Trophoblast cell (in vitro differentiated cells and primary cell): ENCODE measurements around the gene TCF15.
"Not testable (repeated sequence)": the region's sequence is repeated elsewhere in the genome, so short reads cannot be mapped to it uniquely, and the experiment has no call there.

Experiments used
- DNase-seq, 2 donors: peaks; one replicate each; pipeline ENCODE4 v3.0.0-alpha.2; 2016
- H2AFZ ChIP-seq: 2 replicates; pipeline ENCODE4 v1.6.1; 2013; ENCODE audit warnings: low read length, moderate library complexity, mild to moderate bottlenecking; ENCODE audit not compliant: insufficient read depth, poor library complexity
- H2AK5ac ChIP-seq: 2 replicates; pipeline ENCODE4 v1.6.1; 2013; ENCODE audit warnings: mild to moderate bottlenecking, low read length
- H2BK120ac ChIP-seq: 2 replicates; pipeline ENCODE4 v1.6.1; 2013; ENCODE audit warnings: low read length, mild to moderate bottlenecking, moderate library complexity; ENCODE audit not compliant: insufficient read depth, poor library complexity
- H2BK12ac ChIP-seq: 2 replicates; pipeline ENCODE4 v1.6.1; 2013; ENCODE audit warnings: mild to moderate bottlenecking, low read length, moderate library complexity
- H2BK5ac ChIP-seq: 2 replicates; pipeline ENCODE4 v1.6.1; 2013; ENCODE audit warnings: low read length, low read depth, moderate library complexity, mild to moderate bottlenecking; ENCODE audit not compliant: poor library complexity
- H3K14ac ChIP-seq: 2 replicates; pipeline ENCODE4 v1.6.1; 2013; ENCODE audit warnings: mild to moderate bottlenecking, low read length
- H3K18ac ChIP-seq: 2 replicates; pipeline ENCODE4 v1.6.1; 2013; ENCODE audit warnings: mild to moderate bottlenecking, low read length
- H3K23ac ChIP-seq: 2 replicates; pipeline ENCODE4 v1.6.1; 2013; ENCODE audit warnings: low read length
- H3K27ac ChIP-seq: 2 replicates; pipeline ENCODE4 v1.5.1; 2013; ENCODE audit warnings: low read depth, mild to moderate bottlenecking, inconsistent platforms, low read length, moderate library complexity
- H3K27me3 ChIP-seq: 2 replicates; pipeline ENCODE4 v1.6.1; 2013; ENCODE audit warnings: inconsistent platforms, mild to moderate bottlenecking, low read length, moderate library complexity; ENCODE audit not compliant: insufficient read depth
- H3K36me3 ChIP-seq, 2 experiments: 1 replicate in 1 of 2; 2 replicates in 1 of 2; pipeline ENCODE4 v1.6.1; 2013; ENCODE audit warnings: low read length in 2 of 2, mild to moderate bottlenecking in 2 of 2, moderate library complexity in 1 of 2; ENCODE audit not compliant: insufficient read depth in 2 of 2, control insufficient read depth in 1 of 2
- H3K4ac ChIP-seq: 2 replicates; pipeline ENCODE4 v1.6.1; 2013; ENCODE audit warnings: low read depth, mild to moderate bottlenecking, low read length, moderate library complexity
- H3K4me1 ChIP-seq, 2 experiments: 1 replicate in 1 of 2; 2 replicates in 1 of 2; pipeline ENCODE4 v1.6.1; 2013; ENCODE audit warnings: low read length in 2 of 2, mild to moderate bottlenecking in 2 of 2, moderate library complexity in 1 of 2; ENCODE audit not compliant: insufficient read depth in 2 of 2, control insufficient read depth in 1 of 2
- H3K4me2 ChIP-seq: 2 replicates; pipeline ENCODE4 v1.6.1; 2013; ENCODE audit warnings: inconsistent platforms, mild to moderate bottlenecking, low read length, moderate library complexity
- H3K4me3 ChIP-seq: 2 replicates; pipeline ENCODE4 v1.5.1; 2013; ENCODE audit warnings: mild to moderate bottlenecking, low read depth, low read length, inconsistent platforms
- H3K79me1 ChIP-seq: one replicate; pipeline ENCODE4 v1.6.1; 2013; ENCODE audit warnings: low read length
- H3K79me2 ChIP-seq: 2 replicates; pipeline ENCODE4 v1.6.1; 2013; ENCODE audit warnings: low read length, mild to moderate bottlenecking; ENCODE audit not compliant: control insufficient read depth, insufficient read depth, poor library complexity
- H3K9ac ChIP-seq: 2 replicates; pipeline ENCODE4 v1.6.1; 2013; ENCODE audit warnings: mild to moderate bottlenecking, low read length
- H3K9me3 ChIP-seq: 2 replicates; pipeline ENCODE4 v1.6.1; 2013; ENCODE audit warnings: low read depth, mild to moderate bottlenecking, control low read depth, inconsistent platforms, low read length; ENCODE audit not compliant: insufficient read depth
- H4K12ac ChIP-seq: 2 replicates; pipeline ENCODE4 v1.6.1; 2013; ENCODE audit warnings: low read depth, mild to moderate bottlenecking, low read length, moderate library complexity
- H4K8ac ChIP-seq: 2 replicates; pipeline ENCODE4 v1.6.1; 2013; ENCODE audit warnings: low read depth, mild to moderate bottlenecking, low read length, moderate library complexity
- H4K91ac ChIP-seq: one replicate; pipeline ENCODE4 v1.6.1; 2013; ENCODE audit warnings: low read depth, mild to moderate bottlenecking, low read length, moderate library complexity
- WGBS: extraction: QIAGEN DNeasy Blood & Tissue Kit; methylation state at CpG from one replicate; pipeline ENCODE4 v1.1.7; 2013; ENCODE audit warnings: missing lambda C conversion rate; ENCODE audit not compliant: insufficient read length, insufficient coverage; ENCODE audit errors: extremely low coverage; 5-methylcytosine and 5-hydroxymethylcytosine counted together

TCF15 gene

GRCh38 chr20:578940-579690 lies 31.0 kb downstream of the TCF15 start:
- not testable (repeated sequence) for H3K27ac ChIP-seq, H3K79me1 ChIP-seq, H3K79me2 ChIP-seq, H3K23ac ChIP-seq, H3K18ac ChIP-seq, H2AFZ ChIP-seq, H3K27me3 ChIP-seq, H3K4me2 ChIP-seq, H2BK5ac ChIP-seq, H3K36me3 ChIP-seq, H3K4me3 ChIP-seq, H3K14ac ChIP-seq, H3K4me1 ChIP-seq, H2BK120ac ChIP-seq, H2AK5ac ChIP-seq, H3K9ac ChIP-seq, H3K9me3 ChIP-seq, H2BK12ac ChIP-seq, H3K4ac ChIP-seq, H4K91ac ChIP-seq, H4K8ac ChIP-seq, H4K12ac ChIP-seq, DNase-seq
- WGBS = no CpG with 5 or more reads among the region's 8 CpGs

GRCh38 chr20:577167-577791 lies 32.8 kb downstream of the TCF15 start:
- Histone ChIP-seq H3K14ac (no peak overlapping the region), H3K27ac (no peak overlapping the region), H3K4ac (no peak overlapping the region), H3K18ac (no peak overlapping the region), H2AFZ (no peak overlapping the region), H4K12ac (no peak overlapping the region), H2AK5ac (no peak overlapping the region), H3K4me2 (no peak overlapping the region), H3K4me3 (peak overlapping the region; percentile 8), H3K9me3 (no peaks in the 10 kb centered on the region), H4K8ac (no peak overlapping the region), H2BK5ac (no peak overlapping the region), H3K9ac (no peak overlapping the region), H3K79me2 (no peaks in the 10 kb centered on the region), H3K36me3 (no peaks in the 10 kb centered on the region), H3K23ac (no peak overlapping the region), H3K4me1 (peaks cover 15 to 16% of the 10 kb centered on the region in 2 experiments), H2BK12ac (no peak overlapping the region), H3K27me3 (no peaks in the 10 kb centered on the region), H3K79me1 (no peaks in the 10 kb centered on the region), H4K91ac (no peak overlapping the region), H2BK120ac (no peak overlapping the region)
- no CpG with 5 or more reads among the region's 12 CpGs for WGBS
- DNase-seq = peak in 1 of 2 donors; percentile 39

GRCh38 chr20:576156-576555 lies 34.0 kb downstream of the TCF15 start:
- Histone ChIP-seq H3K4me2 (no peak overlapping the region), H2BK120ac (no peak overlapping the region), H3K9ac (no peak overlapping the region), H4K8ac (no peak overlapping the region), H3K79me1 (no peaks in the 10 kb centered on the region), H3K4me3 (no peak overlapping the region), H3K4me1 (peaks cover 16 to 18% of the 10 kb centered on the region in 2 experiments), H2BK12ac (no peak overlapping the region), H3K18ac (no peak overlapping the region), H2BK5ac (no peak overlapping the region), H3K9me3 (no peaks in the 10 kb centered on the region), H2AK5ac (no peak overlapping the region), H3K36me3 (no peaks in the 10 kb centered on the region), H2AFZ (no peak overlapping the region), H3K14ac (no peak overlapping the region), H3K79me2 (no peaks in the 10 kb centered on the region), H4K91ac (no peak overlapping the region), H3K27ac (no peak overlapping the region), H3K4ac (no peak overlapping the region), H3K23ac (no peak overlapping the region), H3K27me3 (no peaks in the 10 kb centered on the region), H4K12ac (no peak overlapping the region)
- DNase-seq = no peak
- no CpG with 5 or more reads among the region's 3 CpGs for WGBS

GRCh38 chr20:575230-575629 lies 34.9 kb downstream of the TCF15 start:
- Histone ChIP-seq H3K4me2 (no peak overlapping the region), H3K27ac (no peak overlapping the region), H3K4me1 (peaks cover 16 to 18% of the 10 kb centered on the region in 2 experiments), H2BK120ac (no peak overlapping the region), H3K14ac (no peak overlapping the region), H3K4me3 (no peak overlapping the region), H2AFZ (no peak overlapping the region), H2BK12ac (no peak overlapping the region), H2BK5ac (no peak overlapping the region), H3K18ac (no peak overlapping the region), H3K36me3 (no peaks in the 10 kb centered on the region), H4K12ac (no peak overlapping the region), H4K91ac (no peak overlapping the region), H3K27me3 (no peaks in the 10 kb centered on the region), H3K9ac (peak overlapping the region; percentile 22), H3K79me2 (no peaks in the 10 kb centered on the region), H3K9me3 (no peaks in the 10 kb centered on the region), H4K8ac (no peak overlapping the region), H2AK5ac (no peak overlapping the region), H3K79me1 (no peaks in the 10 kb centered on the region), H3K4ac (no peak overlapping the region), H3K23ac (no peak overlapping the region)
- no CpG with 5 or more reads among the region's 3 CpGs for WGBS
- no peak for DNase-seq
